IMR-90 (cell line): Measurements from ENCODE around the gene CALR3. TPM values are rescaled to one million over a fixed set of nuclear protein-coding genes. Genes with fewer than 3 reads are reported as not detected.

Source experiments
- ATAC-seq: fragments of 200-7000 bp; cut with Tn5 transposase; 2 replicates; pipeline ENCODE4 v1.9.1; 2020; ENCODE audit warnings: low read depth, mild to moderate bottlenecking, moderate library complexity
- BruUV-seq: library from RNA; stranded (reverse); fragments of 400-500 nt; replicated peaks from 2 replicates; lab custom pipeline; 2021; lab: Mats Ljungman, UMichigan
- CTCF ChIA-PET: fragments of 300-600 bp; formaldehyde crosslinking; extraction: SDS; loops from one replicate; lab custom pipeline; 2021; ENCODE audit warnings: antibody characterized with exemption; lab: Yijun Ruan, JAX
- POLR2A ChIA-PET: fragments of 300-600 bp; sonication (Branson Sonifier 250); formaldehyde crosslinking; loops from one replicate; lab custom pipeline; 2022; ENCODE audit warnings: antibody characterized with exemption; ENCODE audit not compliant: unreplicated experiment; lab: Charles Lee
- DNase-seq: peaks from one replicate; pipeline ENCODE4 v3.0.0; 2013
- H2AFZ ChIP-seq: replicated peaks from 2 replicates; pipeline ENCODE3; 2013; ENCODE audit warnings: low read length, mild to moderate bottlenecking; ENCODE audit not compliant: poor library complexity
- H2AK5ac ChIP-seq: 2 replicates; pipeline ENCODE4 v1.6.1; 2013; ENCODE audit warnings: low read depth, low read length, inconsistent platforms
- H2AK9ac ChIP-seq: replicated peaks from 2 replicates; pipeline ENCODE3; 2013; ENCODE audit warnings: mild to moderate bottlenecking, low read depth, low read length, moderate library complexity; ENCODE audit not compliant: poor library complexity
- H2BK120ac ChIP-seq: 2 replicates; pipeline ENCODE4 v1.6.1; 2013; ENCODE audit warnings: low read depth, low read length, inconsistent platforms
- H2BK15ac ChIP-seq: 3 replicates; pipeline ENCODE4 v1.6.1; 2013; ENCODE audit warnings: low read depth, low read length, inconsistent platforms
- H2BK20ac ChIP-seq: 2 replicates; pipeline ENCODE4 v1.6.1; 2013; ENCODE audit warnings: low read depth, mild to moderate bottlenecking, inconsistent platforms, low read length, moderate library complexity
- H2BK5ac ChIP-seq: 2 replicates; pipeline ENCODE4 v1.6.1; 2013; ENCODE audit warnings: mild to moderate bottlenecking, low read depth, low read length, inconsistent platforms; ENCODE audit not compliant: poor library complexity, severe bottlenecking
- H3K14ac ChIP-seq: replicated peaks from 2 replicates; pipeline ENCODE4 v1.6.1; 2013; ENCODE audit warnings: low read depth, low read length, inconsistent platforms
- H3K18ac ChIP-seq: 2 replicates; pipeline ENCODE4 v1.6.1; 2013; ENCODE audit warnings: low read depth, low read length, control low read depth
- H3K23ac ChIP-seq: 2 replicates; pipeline ENCODE4 v1.6.1; 2013; ENCODE audit warnings: low read depth, low read length, inconsistent platforms
- H3K27ac ChIP-seq: 2 replicates; pipeline ENCODE4 v1.5.1; 2013; ENCODE audit warnings: mild to moderate bottlenecking, control low read depth, low read length; ENCODE audit not compliant: insufficient read depth
- H3K27me3 ChIP-seq: 2 replicates; pipeline ENCODE4 v1.6.1; 2013; ENCODE audit warnings: low read length; ENCODE audit not compliant: control insufficient read depth, insufficient read depth
- H3K36me3 ChIP-seq: 2 replicates; pipeline ENCODE4 v1.6.1; 2013; ENCODE audit warnings: low read length, mixed read lengths; ENCODE audit not compliant: control insufficient read depth, insufficient read depth
- H3K4ac ChIP-seq: 2 replicates; pipeline ENCODE4 v1.6.1; 2013; ENCODE audit warnings: low read depth, low read length, inconsistent platforms
- H3K4me1 ChIP-seq: 2 replicates; pipeline ENCODE4 v1.6.1; 2013; ENCODE audit warnings: low read length, mixed read lengths; ENCODE audit not compliant: control insufficient read depth, insufficient read depth
- H3K4me2 ChIP-seq: 2 replicates; pipeline ENCODE4 v1.6.1; 2013; ENCODE audit warnings: low read depth, mild to moderate bottlenecking, control low read depth, low read length, moderate library complexity
- H3K4me3 ChIP-seq: 2 replicates; pipeline ENCODE4 v1.5.1; 2013; ENCODE audit warnings: low read depth, mild to moderate bottlenecking, control low read depth, low read length, moderate library complexity; ENCODE audit not compliant: insufficient read depth
- H3K56ac ChIP-seq: 2 replicates; pipeline ENCODE4 v1.6.1; 2013; ENCODE audit warnings: low read length, inconsistent platforms; ENCODE audit not compliant: insufficient read depth; ENCODE audit errors: extremely low read depth
- H3K79me1 ChIP-seq, 2 experiments: 2 replicates each; pipeline ENCODE4 v1.6.1; 2013; ENCODE audit warnings: low read length in 2 of 2, inconsistent platforms in 1 of 2, low read depth in 1 of 2
- H3K9ac ChIP-seq: 2 replicates; pipeline ENCODE4 v1.6.1; 2013; ENCODE audit warnings: low read depth, low read length, control low read depth
- H3K9me1 ChIP-seq: 2 replicates; pipeline ENCODE4 v1.6.1; 2013; ENCODE audit warnings: low read length, inconsistent platforms; ENCODE audit not compliant: insufficient read depth
- H3K9me3 ChIP-seq: 2 replicates; pipeline ENCODE4 v1.6.1; 2013; ENCODE audit warnings: low read length; ENCODE audit not compliant: control insufficient read depth, insufficient read depth
- H4K20me1 ChIP-seq: 2 replicates; pipeline ENCODE4 v1.6.1; 2013; ENCODE audit warnings: low read length, inconsistent platforms; ENCODE audit not compliant: insufficient read depth
- H4K5ac ChIP-seq: 2 replicates; pipeline ENCODE4 v1.6.1; 2013; ENCODE audit warnings: mild to moderate bottlenecking, low read depth, low read length, control low read depth
- H4K8ac ChIP-seq, 2 experiments: 2 replicates each; pipeline ENCODE4 v1.6.1; 2013; ENCODE audit warnings: low read depth in 2 of 2, low read length in 2 of 2, control low read depth in 1 of 2, inconsistent platforms in 1 of 2
- H4K91ac ChIP-seq: 2 replicates; pipeline ENCODE4 v1.6.1; 2013; ENCODE audit warnings: low read depth, low read length, inconsistent platforms; ENCODE audit not compliant: insufficient read depth
- CEBPB ChIP-seq: IDR thresholded peaks from 2 replicates; pipeline ENCODE4 v1.6.1; 2012; ENCODE audit warnings: low read depth, low read length, improper control_type of control experiment
- CHD1 ChIP-seq: IDR thresholded peaks from 2 replicates; pipeline ENCODE4 v1.6.1; 2012; ENCODE audit warnings: low read depth, low read length, improper control_type of control experiment
- CTCF ChIP-seq: conservative IDR thresholded peaks from 2 replicates; pipeline ENCODE4 v1.5.1; 2012; ENCODE audit warnings: mild to moderate bottlenecking, low read depth, low read length, improper control_type of control experiment
- MAFK ChIP-seq: IDR thresholded peaks from 2 replicates; pipeline ENCODE4 v1.6.1; 2012; ENCODE audit warnings: low read depth, low read length, improper control_type of control experiment
- MAZ ChIP-seq: IDR thresholded peaks from 2 replicates; pipeline ENCODE4 v1.6.1; 2012; ENCODE audit warnings: low read depth, mild to moderate bottlenecking, low read length, improper control_type of control experiment, moderate library complexity, borderline replicate concordance
- MXI1 ChIP-seq: IDR thresholded peaks from 2 replicates; pipeline ENCODE4 v1.6.1; 2012; ENCODE audit warnings: low read depth, mild to moderate bottlenecking, low read length, moderate library complexity, borderline replicate concordance
- POLR2A ChIP-seq: IDR thresholded peaks from 2 replicates; pipeline ENCODE4 v1.6.1; 2012; ENCODE audit warnings: mild to moderate bottlenecking, low read depth, low read length
- RAD21 ChIP-seq: IDR thresholded peaks from 2 replicates; pipeline ENCODE4 v1.6.1; 2012; ENCODE audit warnings: low read length, improper control_type of control experiment
- SMC3 ChIP-seq: fragments of 150-350 bp; IDR thresholded peaks from 2 replicates; pipeline ENCODE4 v1.6.1; 2016; ENCODE audit warnings: low read depth, mild to moderate bottlenecking, antibody characterized with exemption, low read length, moderate library complexity
- USF2 ChIP-seq: fragments of 150-350 bp; IDR thresholded peaks from 2 replicates; pipeline ENCODE4 v1.6.1; 2017; ENCODE audit warnings: mild to moderate bottlenecking, antibody characterized with exemption, low read length, low read depth
- WGBS, 2 experiments: methylation state at CpG; one replicate each; pipeline versions ENCODE4 v1.1.5 to v1.1.7; 2013; ENCODE audit warnings: missing lambda C conversion rate in 2 of 2; ENCODE audit not compliant: insufficient read length in 1 of 2; ENCODE audit errors: extremely low coverage in 2 of 2; 5-methylcytosine and 5-hydroxymethylcytosine counted together
- dilution Hi-C: fragments of 300-500 bp; cut with HindIII; formaldehyde crosslinking; loops from one replicate; pipeline ENCODE4 v1.14.3; 2018; ENCODE audit warnings: low sequenced_read_pairs; ENCODE audit not compliant: unreplicated experiment
- in situ Hi-C: fragments of 300-500 bp; cut with MboI; formaldehyde crosslinking; loops from 3 replicates; pipeline ENCODE4 v1.14.3; 2019; ENCODE audit warnings: low sequenced_read_pairs, inconsistent platforms, mixed read lengths
- intact Hi-C: fragments of 100-400 bp; cut with micrococcal nuclease; formaldehyde crosslinking; loops from 2 replicates; pipeline ENCODE4 v1.10.0; 2022
- polyA plus RNA-seq, 3 experiments: library from polyadenylated mRNA; depleted of rRNA; stranded (reverse); fragments of >200 nt; gene quantifications; 2 replicates each; pipeline ENCODE4 v1.2.3, GENCODE V29; 2012; ENCODE audit warnings: low replicate concordance in 1 of 3
- total RNA-seq: library from RNA; depleted of rRNA; stranded (reverse); fragments of >200 nt; gene quantifications from 2 replicates; pipeline ENCODE4 v1.2.3, GENCODE V29; 2012

CALR3 gene
- total and polyA plus RNA-seq, 2 of the 4 experiments (the other 2 are of a cell fraction): not detected

DNA sequence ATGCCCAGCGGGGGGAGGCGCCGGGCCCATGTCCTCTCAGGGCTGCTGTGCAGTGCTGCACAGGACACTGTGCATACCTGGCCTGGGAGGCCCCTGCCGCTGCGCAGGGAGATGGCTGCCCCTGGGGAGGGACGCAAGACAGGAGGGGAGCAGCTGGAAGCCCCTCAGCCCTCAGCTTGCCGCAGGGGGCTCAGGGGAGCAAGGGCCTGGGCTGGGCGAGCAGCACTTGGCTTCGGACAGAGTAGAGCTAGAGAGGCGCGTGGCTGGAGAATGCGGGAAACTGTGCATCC, 35.4 kb upstream of the CALR3 start:
- WGBS, 2 experiments: 98% methylated on average over 8 of the region's 12 CpGs; no CpG with 5 or more reads in 1 of the 2 experiments
- peaks cover 20 to 39% of the 10 kb centered on the region in 2 experiments for H3K79me1 ChIP-seq
- POLR2A ChIA-PET: no interaction called here
- H2BK15ac ChIP-seq: no peak overlapping the region
- peaks cover 40% of the 10 kb centered on the region for H4K20me1 ChIP-seq
- no peak overlapping the region for H3K56ac ChIP-seq
- H3K27ac ChIP-seq: no peak overlapping the region
- H3K9me3 ChIP-seq: no peaks in the 10 kb centered on the region
- no peak for ATAC-seq
- no peak overlapping the region for H2AK5ac ChIP-seq
- H4K91ac ChIP-seq: no peak overlapping the region
- no peak overlapping the region for H3K4ac ChIP-seq
- no peaks in the 10 kb centered on the region for H3K9me1 ChIP-seq
- no peak overlapping the region for H3K9ac ChIP-seq
- H3K23ac ChIP-seq: no peak overlapping the region
- no peak overlapping the region for H4K5ac ChIP-seq
- H2AFZ ChIP-seq: no peak overlapping the region
- H2AK9ac ChIP-seq: no peak overlapping the region
- CTCF ChIA-PET: no interaction called here
- H3K36me3 ChIP-seq: peaks cover 90% of the 10 kb centered on the region
- H3K4me1 ChIP-seq: no peaks in the 10 kb centered on the region
- in situ Hi-C loops: no loop called here
- H3K14ac ChIP-seq: no peak overlapping the region
- BruUV-seq: no TSS peak
- H3K27me3 ChIP-seq: no peaks in the 10 kb centered on the region
- no peak for TF ChIP-seq MAFK
- no peak for TF ChIP-seq CTCF
- TF ChIP-seq MAZ: no peak
- no peak for TF ChIP-seq POLR2A
- TF ChIP-seq RAD21: no peak
- TF ChIP-seq MXI1: no peak
- TF ChIP-seq SMC3: no peak
- no peak for TF ChIP-seq CEBPB
- TF ChIP-seq USF2: no peak
- no peak for TF ChIP-seq CHD1
- no peak overlapping the region for H3K18ac ChIP-seq
- no peak overlapping the region for H2BK120ac ChIP-seq
- dilution Hi-C loops: no loop called here
- H3K4me3 ChIP-seq: no peak overlapping the region
- intact Hi-C loops: no loop called here
- no peak for DNase-seq
- H3K4me2 ChIP-seq: no peak overlapping the region
- H2BK20ac ChIP-seq: no peak overlapping the region
- no peak overlapping the region for H4K8ac ChIP-seq
- no peak overlapping the region for H2BK5ac ChIP-seq
